GM10248 (cell line): ENCODE measurements around the gene ZCCHC17.

ENCODE experiments used
- CTCF ChIA-PET: fragments of 300-600 bp; sonication (Branson Sonifier 250); formaldehyde crosslinking; extraction: SDS; loops from one replicate; lab custom pipeline; 2021; ENCODE audit warnings: antibody characterized with exemption; lab: Yijun Ruan, JAX
- POLR2A ChIA-PET: fragments of 350-650 bp; sonication (Branson Sonifier 250); formaldehyde crosslinking; extraction: SDS; loops from one replicate; lab custom pipeline; 2020; ENCODE audit warnings: antibody characterized with exemption; lab: Yijun Ruan, JAX
- DNase-seq: peaks from one replicate; pipeline ENCODE4 v3.0.0; 2012; ENCODE audit errors: extremely low spot score
- TF ChIP-seq, protein P1 (sequence below): IDR thresholded peaks from 2 replicates; pipeline ENCODE4 v1.5.1; 2012; ENCODE audit warnings: mild to moderate bottlenecking, low read depth; ENCODE audit errors: extremely low read depth, missing control alignments, control extremely low read depth

Gene ZCCHC17

DNA sequence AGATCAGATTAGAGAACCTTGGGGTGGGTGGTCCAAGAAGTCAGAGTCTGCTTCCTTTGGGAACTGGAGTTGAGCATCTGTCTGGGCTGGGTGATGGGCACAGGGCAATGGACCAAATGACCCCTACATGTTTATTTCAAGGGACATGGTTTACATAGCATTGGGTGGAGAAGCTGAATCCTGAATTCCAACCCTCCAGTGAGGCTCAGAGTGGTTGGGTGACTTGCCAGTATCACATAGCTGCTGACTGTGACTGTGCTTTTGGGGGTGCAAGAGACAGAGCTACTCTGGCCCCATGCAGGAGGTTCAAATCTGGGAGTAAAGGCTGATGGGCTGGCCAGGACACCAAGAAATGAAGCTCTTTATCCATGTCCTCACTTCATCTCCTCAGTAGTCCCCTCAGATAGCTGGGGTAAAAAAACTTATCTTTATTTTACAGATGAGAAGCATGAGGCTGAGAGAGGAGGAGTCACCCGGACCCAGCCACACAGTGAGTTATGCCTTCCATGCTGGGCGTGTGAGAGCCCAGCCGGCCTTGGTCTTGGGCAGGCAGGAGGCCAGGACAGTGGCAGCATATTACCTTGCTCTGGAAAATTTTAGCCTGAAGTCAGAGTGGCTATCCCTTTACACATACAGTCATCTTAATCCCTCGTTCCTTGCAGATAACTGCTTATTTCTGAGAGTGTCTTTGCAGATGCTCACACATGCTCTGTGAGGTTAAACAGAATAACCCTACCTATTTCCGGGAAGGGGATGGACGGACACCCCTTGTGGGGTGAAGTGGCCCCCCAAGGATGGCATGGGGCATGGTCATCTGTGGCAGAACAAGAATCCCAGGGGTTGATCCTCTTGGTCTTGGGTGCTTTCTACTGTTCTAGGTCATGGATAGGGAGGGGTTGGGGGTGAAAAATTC, 113.4 kb downstream of the ZCCHC17 start:
- DNase-seq: no peak
- ChIA-PET POLR2A (no interaction called here), CTCF (interaction anchor here (0.6 to 2.7 kb wide), 5 partner anchors 12 to 139 kb away, joined by 3 to 15 read pairs (median 5); no protein-coding TSS in a partner anchor)
- TF ChIP-seq, protein P1, sequence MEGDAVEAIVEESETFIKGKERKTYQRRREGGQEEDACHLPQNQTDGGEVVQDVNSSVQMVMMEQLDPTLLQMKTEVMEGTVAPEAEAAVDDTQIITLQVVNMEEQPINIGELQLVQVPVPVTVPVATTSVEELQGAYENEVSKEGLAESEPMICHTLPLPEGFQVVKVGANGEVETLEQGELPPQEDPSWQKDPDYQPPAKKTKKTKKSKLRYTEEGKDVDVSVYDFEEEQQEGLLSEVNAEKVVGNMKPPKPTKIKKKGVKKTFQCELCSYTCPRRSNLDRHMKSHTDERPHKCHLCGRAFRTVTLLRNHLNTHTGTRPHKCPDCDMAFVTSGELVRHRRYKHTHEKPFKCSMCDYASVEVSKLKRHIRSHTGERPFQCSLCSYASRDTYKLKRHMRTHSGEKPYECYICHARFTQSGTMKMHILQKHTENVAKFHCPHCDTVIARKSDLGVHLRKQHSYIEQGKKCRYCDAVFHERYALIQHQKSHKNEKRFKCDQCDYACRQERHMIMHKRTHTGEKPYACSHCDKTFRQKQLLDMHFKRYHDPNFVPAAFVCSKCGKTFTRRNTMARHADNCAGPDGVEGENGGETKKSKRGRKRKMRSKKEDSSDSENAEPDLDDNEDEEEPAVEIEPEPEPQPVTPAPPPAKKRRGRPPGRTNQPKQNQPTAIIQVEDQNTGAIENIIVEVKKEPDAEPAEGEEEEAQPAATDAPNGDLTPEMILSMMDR: no peak

DNA sequence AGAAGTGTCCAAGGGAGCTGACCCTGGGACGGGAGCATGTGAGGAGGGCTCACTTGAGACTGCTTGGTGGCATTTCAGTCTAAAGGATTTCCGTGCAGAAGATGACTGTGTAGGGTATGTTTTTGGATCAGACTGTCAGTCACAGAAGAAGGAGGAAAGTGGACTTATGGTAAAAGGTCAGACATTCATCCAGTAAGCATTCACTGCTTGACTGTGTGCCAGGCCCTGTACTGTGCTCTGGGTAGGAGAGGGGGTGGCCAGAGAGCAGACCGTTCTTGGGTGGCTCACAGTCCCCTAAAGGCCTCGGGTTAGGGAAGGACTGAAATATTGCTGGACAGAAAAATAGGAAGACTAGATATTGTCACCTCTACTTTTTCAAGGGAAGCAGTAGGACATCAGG, 114.0 kb downstream of the ZCCHC17 start:
- CTCF ChIA-PET: interaction anchor here (0.8 to 2.7 kb wide), 3 partner anchors 11 to 17 kb away, joined by 3 to 15 read pairs (median 11); no protein-coding TSS in a partner anchor
- TF ChIP-seq, protein P1: no peak
- POLR2A ChIA-PET: no interaction called here
- DNase-seq: no peak

DNA sequence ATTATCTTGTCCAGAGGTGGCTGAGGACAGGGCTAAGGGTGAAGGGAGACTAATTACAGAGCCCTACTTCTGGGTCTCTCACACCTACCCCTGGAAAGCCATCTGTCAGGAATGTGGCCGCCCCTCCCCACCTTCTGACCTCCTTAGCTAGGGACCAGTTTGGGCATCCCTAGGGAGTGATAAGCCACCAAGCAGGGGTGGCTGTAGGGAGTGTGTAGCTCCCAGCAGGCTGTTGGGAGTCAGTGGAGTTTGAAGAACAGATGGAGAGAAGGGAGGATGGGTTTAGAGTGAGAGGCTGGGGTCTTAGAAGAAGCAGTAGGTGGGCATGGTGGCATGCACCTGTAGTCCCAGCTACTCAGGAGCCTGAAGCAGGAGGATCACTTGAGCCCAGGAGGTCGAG, 115.4 kb downstream of the ZCCHC17 start:
- ChIA-PET POLR2A (no interaction called here), CTCF (interaction anchor here (0.7 to 2.7 kb wide), 4 partner anchors 10 to 317 kb away, joined by 3 to 15 read pairs (median 7); no protein-coding TSS in a partner anchor)
- TF ChIP-seq, protein P1: no peak
- no peak for DNase-seq

DNA sequence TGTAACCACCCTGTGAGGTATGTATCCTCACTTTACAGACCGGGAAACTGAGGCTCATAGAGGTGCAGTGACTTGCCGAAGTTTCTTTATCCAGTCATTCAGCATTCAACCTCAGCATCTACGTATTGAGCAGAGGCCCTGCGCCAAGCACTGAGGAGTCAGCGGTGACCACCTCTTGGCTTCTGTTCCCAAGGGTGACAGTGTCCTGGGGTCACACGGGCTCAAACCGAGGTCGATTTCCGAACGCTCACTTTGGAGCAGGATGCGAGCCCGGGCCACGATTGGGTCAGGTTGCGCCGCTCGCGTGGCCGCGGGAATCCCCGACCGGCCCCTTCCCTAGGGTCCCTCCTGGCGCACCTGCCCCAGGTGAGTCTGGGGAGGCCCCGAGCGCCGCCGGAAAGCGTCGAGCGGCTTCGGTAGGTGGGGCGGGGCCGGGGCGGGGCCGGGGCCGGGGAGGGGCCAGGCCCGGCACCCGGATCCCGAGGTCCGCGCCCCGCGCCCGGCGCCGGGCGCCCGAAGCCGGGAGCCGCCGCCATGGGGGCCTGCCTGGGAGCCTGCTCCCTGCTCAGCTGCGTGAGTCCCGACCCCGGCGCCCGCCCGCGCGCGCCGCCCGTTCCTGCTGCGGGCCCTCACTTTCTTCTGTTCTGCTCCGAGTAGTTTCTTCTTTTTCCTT, 116.0 kb downstream of the ZCCHC17 start, which contains the start of gene SERINC2:
Gene SERINC2 (plus strand): TSS at position 482 of the 673 bp plus-strand sequence. CDS start 53 bp downstream, at position 535.
- DNase-seq: peak; percentile 80
- CTCF ChIA-PET: interaction anchor here (0.7 to 2.7 kb wide), 3 partner anchors 9 to 28 kb away, joined by 3 to 15 read pairs (median 11); no protein-coding TSS in a partner anchor
- TF ChIP-seq, protein P1: no peak
- POLR2A ChIA-PET: no interaction called here

DNA sequence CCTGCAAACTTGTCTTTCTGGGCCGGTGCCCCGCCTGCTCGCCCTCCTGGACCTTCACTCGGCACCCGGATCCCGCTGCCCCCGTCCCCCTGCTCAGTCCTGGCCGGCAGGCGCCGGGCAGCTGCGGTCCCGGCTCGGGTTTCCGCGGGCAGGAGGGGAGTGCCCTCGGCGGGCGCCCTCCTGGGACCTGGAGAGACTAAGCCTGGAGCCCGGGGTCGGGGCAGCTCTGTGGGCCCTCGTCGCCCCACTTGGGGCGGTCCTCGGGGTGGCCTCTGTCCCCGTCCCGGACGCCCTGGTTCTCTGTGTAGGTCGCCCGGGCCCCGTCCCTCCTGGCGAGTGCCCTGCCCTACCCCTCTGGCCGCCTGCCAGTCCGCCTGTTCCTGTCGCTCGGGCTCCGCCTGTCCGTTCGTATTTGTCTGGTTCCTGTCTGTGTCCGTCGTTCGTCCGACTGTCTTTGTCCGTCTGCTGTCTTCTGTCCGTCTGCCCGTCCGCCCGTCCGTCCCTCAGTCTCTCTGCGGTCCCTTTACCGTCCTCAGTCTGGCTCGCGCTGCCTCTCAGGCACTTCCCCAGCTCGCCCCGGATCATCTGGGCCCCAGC, 116.7 kb downstream of the ZCCHC17 start:
- TF ChIP-seq, protein P1: no peak
- DNase-seq: no peak
- ChIA-PET POLR2A (no interaction called here), CTCF (interaction anchor here (1.1 to 2.3 kb wide), 2 partner anchors 19 to 136 kb away, joined by 3 to 11 read pairs; no protein-coding TSS in a partner anchor)
